ENCODE measurements around the gene TIGAR. TPM values are rescaled to one million over a fixed set of nuclear protein-coding genes. Genes with fewer than 3 reads are reported as not detected.

The TIGAR gene
- total and polyA plus RNA-seq, 5 experiments from 2014 or later, result 2.1 to 14.0 (median 4.2) TPM

DNA sequence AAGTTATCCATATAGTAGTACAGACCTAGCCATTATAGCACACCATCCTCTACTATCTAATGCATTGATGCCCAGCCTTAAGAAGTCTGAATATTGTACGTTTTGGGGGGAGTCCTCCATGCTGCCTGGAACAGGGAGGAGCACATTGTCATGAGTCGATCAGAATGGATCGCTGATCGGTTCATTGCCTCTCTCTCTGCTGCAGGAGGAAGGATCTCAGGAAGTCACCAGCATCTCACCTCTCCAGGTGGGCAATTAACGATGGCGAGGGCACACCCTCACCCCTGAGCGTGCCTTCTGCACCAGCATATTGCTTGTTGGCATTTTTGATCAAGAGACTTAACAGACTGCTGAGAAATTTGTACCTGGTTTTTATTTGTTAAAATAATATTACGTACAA lies 35.9 kb upstream of the TIGAR start:
- no peaks in the 10 kb centered on the region for H3K9me3 Mint-ChIP-seq
- DNase-seq, result no peak
- peak overlapping the region in 1 of 10 donors; percentile 16 for H3K4me3 Mint-ChIP-seq
- no peak for ATAC-seq
- peaks cover 0 to 99% (median 18%) of the 10 kb centered on the region in 3 donors for H3K36me3 Mint-ChIP-seq
- H3K27me3 Mint-ChIP-seq, result no peaks in the 10 kb centered on the region
- POLR2A ChIA-PET, result no interaction called here
- peak overlapping the region in 5 of 10 donors; percentile 8 to 95 (median 72) for H3K27ac Mint-ChIP-seq
- H3K4me1 Mint-ChIP-seq, result peaks cover 52 to 89% (median 85%) of the 10 kb centered on the region in 4 donors

- no peak for ATAC-seq
- H3K36me3 Mint-ChIP-seq, result peaks cover 0 to 99% (median 16%) of the 10 kb centered on the region in 3 donors
- H3K4me1 Mint-ChIP-seq, result peaks cover 55 to 89% (median 86%) of the 10 kb centered on the region in 4 donors
- DNase-seq, result no peak
- H3K27me3 Mint-ChIP-seq, result no peaks in the 10 kb centered on the region
- H3K9me3 Mint-ChIP-seq, result no peaks in the 10 kb centered on the region
- POLR2A ChIA-PET, result no interaction called here
- peak overlapping the region in 7 of 10 donors; percentile 7 to 41 (median 18) for H3K4me3 Mint-ChIP-seq
- peak overlapping the region in 9 of 10 donors; percentile 19 to 95 (median 65) for H3K27ac Mint-ChIP-seq
Observed at GRCh38 chr12:4286228-4286627, 34.8 kb upstream of the TIGAR start.

DNA sequence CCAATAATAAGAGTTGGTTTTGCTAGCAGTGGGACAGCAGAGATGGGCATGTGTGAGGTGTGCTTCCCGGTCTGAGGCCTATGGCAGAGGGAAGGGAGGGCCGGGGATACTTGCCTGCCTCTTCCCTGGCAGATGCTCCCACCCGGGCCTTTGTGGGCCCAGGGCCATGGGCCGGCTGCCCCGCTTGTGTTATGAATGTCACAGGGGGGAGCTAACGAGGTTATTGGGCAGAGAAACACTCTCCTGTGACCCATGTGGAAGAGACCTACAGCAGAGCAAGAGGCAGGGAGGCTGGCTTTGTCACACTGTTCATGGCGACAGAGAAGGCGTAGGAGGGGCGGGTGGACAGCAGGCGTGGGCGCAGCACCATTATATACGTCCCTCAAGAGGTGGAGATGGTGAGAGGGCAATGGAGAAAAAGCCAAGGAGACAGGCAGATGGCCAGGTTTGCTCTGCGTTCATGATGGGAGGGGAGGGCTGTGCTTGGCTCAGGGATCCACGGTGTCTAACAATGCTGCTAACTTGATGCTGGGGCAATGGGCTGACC lies 34.2 kb upstream of the TIGAR start:
- no peak for ATAC-seq
- Mint-ChIP-seq H3K36me3 (peaks cover 0 to 99% (median 12%) of the 10 kb centered on the region in 3 donors), H3K4me1 (peaks cover 58 to 89% (median 88%) of the 10 kb centered on the region in 4 donors), H3K4me3 (peak overlapping the region in 4 of 10 donors; percentile 8 to 39 (median 20)), H3K27me3 (no peaks in the 10 kb centered on the region), H3K9me3 (no peaks in the 10 kb centered on the region), H3K27ac (peak overlapping the region; percentile 19 to 95 (median 84))
- POLR2A ChIA-PET, result no interaction called here
- DNase-seq, result no peak

DNA sequence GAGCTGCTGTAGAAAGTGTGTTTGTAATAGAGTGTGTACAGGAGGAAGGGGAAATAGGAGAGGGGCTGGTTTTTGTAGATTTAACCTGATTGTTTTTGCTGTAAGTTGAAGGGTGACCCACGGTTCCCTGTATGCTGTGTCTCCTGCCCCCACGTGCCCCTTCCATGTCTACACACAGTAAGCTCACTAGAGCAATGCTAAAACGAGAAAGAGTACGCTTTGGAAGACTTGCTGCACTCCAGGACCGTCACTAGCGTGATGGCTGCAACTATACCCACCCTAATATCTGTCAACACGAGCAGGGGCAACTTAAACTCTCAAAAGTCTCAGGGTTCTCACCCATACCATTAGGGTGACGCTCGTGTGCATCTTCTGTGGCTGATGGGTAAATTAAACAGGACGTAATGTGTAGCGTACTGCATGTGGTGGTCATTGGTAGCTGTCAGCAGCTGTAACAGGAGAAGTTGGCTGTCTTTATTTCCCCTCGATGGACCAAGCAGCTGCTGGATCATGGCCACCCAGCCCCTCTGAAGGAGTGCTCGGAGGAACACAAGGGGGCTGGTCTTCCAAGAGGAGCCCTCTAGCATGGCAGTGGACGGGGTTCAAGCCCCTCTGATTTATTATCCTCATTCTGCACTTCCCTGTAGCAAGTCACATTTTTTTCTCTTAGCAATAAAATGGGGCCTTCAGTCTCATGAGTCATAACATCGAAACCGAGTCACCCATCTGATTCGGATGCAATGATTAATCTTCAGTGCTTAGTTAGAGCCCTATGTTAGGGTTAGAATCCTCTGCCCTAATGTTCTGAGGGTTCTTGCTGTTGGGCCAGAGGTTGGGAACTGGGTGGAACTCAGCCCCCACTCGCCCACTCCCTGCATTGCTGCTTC lies 33.4 kb upstream of the TIGAR start:
- H3K36me3 Mint-ChIP-seq, result peaks cover 0 to 98% (median 12%) of the 10 kb centered on the region in 3 donors
- no peak for DNase-seq
- H3K27ac Mint-ChIP-seq, result peak overlapping the region; percentile 64 to 95 (median 89)
- H3K4me3 Mint-ChIP-seq, result peak overlapping the region in 5 of 10 donors; percentile 0 to 31 (median 8)
- no peaks in the 10 kb centered on the region for H3K27me3 Mint-ChIP-seq
- POLR2A ChIA-PET, result no interaction called here
- peaks cover 59 to 89% (median 87%) of the 10 kb centered on the region in 4 donors for H3K4me1 Mint-ChIP-seq
- ATAC-seq, result peak in 1 of 2 donors; percentile 17
- H3K9me3 Mint-ChIP-seq, result no peaks in the 10 kb centered on the region

DNA sequence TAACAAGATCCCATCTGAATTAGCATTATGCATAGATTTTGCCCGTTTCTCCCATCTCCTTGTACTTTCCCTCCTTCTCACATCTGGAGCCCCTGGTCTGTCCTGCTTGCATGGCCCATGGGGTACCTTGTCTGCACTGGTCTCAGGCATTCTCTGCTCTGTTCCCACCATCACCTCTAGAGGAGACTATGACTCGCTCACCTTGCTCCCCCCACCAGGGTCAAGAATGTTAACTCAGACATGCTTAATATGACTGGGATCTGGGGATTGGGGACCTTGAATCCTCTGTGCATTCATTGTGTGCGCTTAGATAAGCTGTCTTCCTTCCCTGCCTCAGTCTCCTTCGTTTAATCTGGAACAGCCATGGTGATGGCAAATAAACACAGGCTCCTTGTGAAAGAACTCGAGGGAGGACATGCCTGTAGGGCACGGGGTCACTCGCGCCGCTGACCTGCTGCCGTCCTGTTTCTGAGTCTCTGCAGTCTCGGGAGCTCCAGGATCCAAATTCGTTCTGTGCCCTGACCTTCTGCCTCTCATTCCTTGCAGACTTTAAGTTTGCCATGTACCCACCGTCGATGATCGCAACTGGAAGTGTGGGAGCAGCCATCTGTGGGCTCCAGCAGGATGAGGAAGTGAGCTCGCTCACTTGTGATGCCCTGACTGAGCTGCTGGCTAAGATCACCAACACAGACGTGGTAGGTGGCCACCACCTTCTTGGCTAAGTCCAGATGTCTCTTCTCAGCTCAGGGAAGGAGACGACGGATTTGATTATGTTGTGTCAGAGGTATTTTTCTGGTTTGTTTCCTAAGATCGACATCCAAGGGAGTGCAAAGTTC lies 32.5 kb upstream of the TIGAR start:
- no peaks in the 10 kb centered on the region for H3K27me3 Mint-ChIP-seq
- H3K4me1 Mint-ChIP-seq, result peaks cover 62 to 92% (median 91%) of the 10 kb centered on the region in 4 donors
- peaks cover 0 to 99% (median 12%) of the 10 kb centered on the region in 3 donors for H3K36me3 Mint-ChIP-seq
- peak overlapping the region; percentile 64 to 95 (median 88) for H3K27ac Mint-ChIP-seq
- DNase-seq (no peak), ATAC-seq (no peak)
- POLR2A ChIA-PET, result interaction anchor here (1.0 to 1.6 kb wide), 2 partner anchors 14 to 19 kb away, joined by 3 to 4 read pairs; no protein-coding TSS in a partner anchor
- peak overlapping the region in 4 of 10 donors; percentile 0 to 72 (median 38) for H3K4me3 Mint-ChIP-seq
- H3K9me3 Mint-ChIP-seq, result no peaks in the 10 kb centered on the region

- DNase-seq (no peak), ATAC-seq (no peak)
- peaks cover 62 to 93% (median 92%) of the 10 kb centered on the region in 4 donors for H3K4me1 Mint-ChIP-seq
- peak overlapping the region in 8 of 10 donors; percentile 36 to 95 (median 80) for H3K27ac Mint-ChIP-seq
- H3K4me3 Mint-ChIP-seq, result peak overlapping the region in 1 of 10 donors; percentile 43
- peaks cover 0 to 96% (median 14%) of the 10 kb centered on the region in 3 donors for H3K36me3 Mint-ChIP-seq
- no peaks in the 10 kb centered on the region for H3K9me3 Mint-ChIP-seq
- POLR2A ChIA-PET, result interaction anchor here (0.6 to 1.6 kb wide), 4 partner anchors 15 to 403 kb away, joined by 3 to 4 read pairs (median 3); no protein-coding TSS in a partner anchor
- H3K27me3 Mint-ChIP-seq, result no peaks in the 10 kb centered on the region
Observed at GRCh38 chr12:4289231-4289878, 31.7 kb upstream of the TIGAR start.

DNA sequence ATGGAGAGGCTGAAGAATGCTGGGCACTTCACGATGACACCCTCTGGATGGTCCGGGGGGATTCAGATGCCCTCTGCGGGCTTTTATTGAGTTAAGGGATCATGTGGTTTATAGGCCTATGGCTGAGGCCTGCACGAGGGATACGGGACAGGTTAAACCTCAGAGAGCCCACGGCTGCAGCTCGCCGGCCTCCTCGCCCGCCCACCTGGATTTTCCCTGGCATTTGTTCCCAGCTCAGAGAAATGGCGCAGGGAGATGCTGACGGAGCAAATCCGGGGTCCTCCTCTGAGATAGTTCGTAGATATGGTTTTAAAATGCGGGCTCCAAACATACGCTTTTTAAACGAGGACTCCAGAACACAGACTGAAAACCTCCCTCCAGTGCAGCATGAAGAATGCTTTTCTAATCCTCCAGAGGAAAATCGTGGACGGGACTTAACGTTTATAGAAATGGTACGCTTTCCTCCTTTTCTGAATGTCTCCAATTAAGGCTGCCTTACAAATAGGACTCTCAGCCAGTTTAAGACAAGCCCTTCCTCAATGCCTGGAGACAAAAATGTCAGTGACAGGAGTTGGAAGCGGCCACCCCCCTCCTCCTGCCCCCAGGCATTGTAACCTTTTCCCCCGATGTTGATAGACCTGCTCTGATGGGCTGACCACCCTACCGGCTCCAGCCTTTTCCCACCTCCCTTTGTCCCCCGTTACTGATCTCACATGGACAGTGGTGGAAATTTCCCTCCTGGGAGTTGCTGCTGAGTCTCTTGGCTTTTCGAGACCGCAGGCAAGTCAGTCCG lies 30.8 kb upstream of the TIGAR start:
- H3K4me1 Mint-ChIP-seq, result peaks cover 67 to 96% (median 95%) of the 10 kb centered on the region in 4 donors
- ATAC-seq (no peak), DNase-seq (no peak)
- peak overlapping the region in 1 of 10 donors; percentile 2 for H3K4me3 Mint-ChIP-seq
- peaks cover 0 to 96% (median 17%) of the 10 kb centered on the region in 3 donors for H3K36me3 Mint-ChIP-seq
- POLR2A ChIA-PET, result interaction anchor here (1.0 to 1.6 kb wide), 2 partner anchors 21 to 32 kb away, joined by 3 to 4 read pairs; no protein-coding TSS in a partner anchor
- peak overlapping the region in 9 of 10 donors; percentile 37 to 92 (median 72) for H3K27ac Mint-ChIP-seq
- no peaks in the 10 kb centered on the region for H3K27me3 Mint-ChIP-seq
- no peaks in the 10 kb centered on the region for H3K9me3 Mint-ChIP-seq

- no peaks in the 10 kb centered on the region for H3K9me3 Mint-ChIP-seq
- peaks cover 49 to 88% (median 76%) of the 10 kb centered on the region in 4 donors for H3K4me1 Mint-ChIP-seq
- POLR2A ChIA-PET, result interaction anchor here (1.3 to 2.6 kb wide), 2 partner anchors 16 to 24 kb away, joined by 3 to 14 read pairs; no protein-coding TSS in a partner anchor
- peaks cover 0 to 94% (median 11%) of the 10 kb centered on the region in 3 donors for H3K36me3 Mint-ChIP-seq
- no peak for ATAC-seq
- no peaks in the 10 kb centered on the region for H3K27me3 Mint-ChIP-seq
- peak overlapping the region in 9 of 10 donors; percentile 11 to 77 (median 50) for H3K4me3 Mint-ChIP-seq
- peak overlapping the region; percentile 88 to 98 (median 92) for H3K27ac Mint-ChIP-seq
- no peak for DNase-seq
Observed at GRCh38 chr12:4292341-4293073, 28.5 kb upstream of the TIGAR start.

- H3K36me3 Mint-ChIP-seq, result peaks cover 0 to 94% (median 7%) of the 10 kb centered on the region in 3 donors
- DNase-seq (no peak), ATAC-seq (peak; percentile 48 to 57)
- no peaks in the 10 kb centered on the region for H3K27me3 Mint-ChIP-seq
- H3K9me3 Mint-ChIP-seq, result no peaks in the 10 kb centered on the region
- H3K4me1 Mint-ChIP-seq, result peaks cover 43 to 86% (median 67%) of the 10 kb centered on the region in 4 donors
- POLR2A ChIA-PET, result interaction anchor here (1.0 to 2.6 kb wide), 8 partner anchors 15 to 305 kb away, joined by 3 to 14 read pairs (median 4); partner anchors contain the start of gene TIGAR
- peak overlapping the region; percentile 88 to 99 (median 93) for H3K27ac Mint-ChIP-seq
- peak overlapping the region; percentile 58 to 85 (median 78) for H3K4me3 Mint-ChIP-seq
Observed at GRCh38 chr12:4293299-4293965, 27.6 kb upstream of the TIGAR start.

Data from naive thymus-derived CD8-positive, alpha-beta T cell (primary cell).